Gastroesophageal sphincter (tissue), 4 donors: ENCODE results near the gene INCA1. TPM values are rescaled to one million over a fixed set of nuclear protein-coding genes. Genes with fewer than 3 reads are reported as not detected.

ENCODE experiments used
- ATAC-seq: fragments of 150-250 bp; one replicate; pipeline ENCODE4 v1.9.1; 2016; ENCODE audit warnings: mild to moderate bottlenecking, moderate library complexity
- H3K27ac ChIP-seq, 4 donors: fragments of 200-600 bp; sonication (generic) in 3 of 4; 1 replicate in 3 of 4; 2 replicates in 1 of 4; pipeline ENCODE4 v1.5.1; 2016 to 2019
- H3K27me3 ChIP-seq: fragments of 200-600 bp; sonication (generic); one replicate; pipeline ENCODE4 v1.5.1; 2019
- H3K36me3 ChIP-seq, 2 donors: fragments of 200-600 bp; sonication (generic); one replicate each; pipeline ENCODE4 v1.5.1; 2019; ENCODE audit warnings: control low read depth in 1 of 2
- H3K4me1 ChIP-seq, 3 donors: fragments of 200-600 bp; sonication (generic); 1 replicate in 2 of 3; 2 replicates in 1 of 3; pipeline ENCODE4 v1.5.1; 2016 to 2019; ENCODE audit warnings: control low read depth in 2 of 3
- H3K4me3 ChIP-seq, 2 donors: fragments of 200-600 bp; sonication (generic); one replicate each; pipeline ENCODE4 v1.5.1; 2019; ENCODE audit warnings: mild to moderate bottlenecking in 1 of 2, moderate library complexity in 1 of 2
- H3K9me3 ChIP-seq, 3 donors: fragments of 200-600 bp; sonication (generic); one replicate each; pipeline ENCODE4 v1.5.1; 2017 to 2019; ENCODE audit warnings: control low read depth in 2 of 3
- EP300 ChIP-seq: sonication (generic); formaldehyde crosslinking; IDR thresholded peaks from one replicate; pipeline ENCODE4 v1.6.1; 2017; ENCODE audit warnings: antibody characterized with exemption, mild to moderate bottlenecking
- POLR2A ChIP-seq, 2 donors: fragments of 450-650 bp; IDR thresholded peaks; one replicate each; pipeline ENCODE4 v1.6.1; 2017; ENCODE audit warnings: antibody characterized with exemption in 2 of 2, mild to moderate bottlenecking in 2 of 2, moderate library complexity in 1 of 2
- POLR2AphosphoS5 ChIP-seq: sonication (generic); formaldehyde crosslinking; IDR thresholded peaks from one replicate; pipeline ENCODE4 v1.6.1; 2017; ENCODE audit warnings: antibody characterized with exemption
- WGBS, 2 donors: methylation state at CpG; one replicate each; pipeline ENCODE4 v1.1.5; 2018; ENCODE audit warnings: low coverage in 1 of 2; 5-methylcytosine and 5-hydroxymethylcytosine counted together
- total RNA-seq, 4 donors: library from RNA; depleted of rRNA; stranded (reverse); fragments of >200 nt; gene quantifications; one replicate each; pipeline ENCODE4 v1.1.0, GENCODE V29; 2016
- TF ChIP-seq, protein P1 (sequence below), 4 experiments: fragments of 200-600 bp in 2 of 4; fragments of 450-650 bp in 2 of 4; sonication (generic) in 1 of 4; IDR thresholded peaks; one replicate each; pipeline ENCODE4 v1.5.1; 2017 to 2019; ENCODE audit warnings: antibody characterized with exemption in 4 of 4, mild to moderate bottlenecking in 2 of 4, moderate library complexity in 2 of 4

INCA1 gene
- total RNA-seq, 4 donors from 2014 or later, result 0.93 to 4.4 (median 3.8) TPM; not detected in 1

DNA sequence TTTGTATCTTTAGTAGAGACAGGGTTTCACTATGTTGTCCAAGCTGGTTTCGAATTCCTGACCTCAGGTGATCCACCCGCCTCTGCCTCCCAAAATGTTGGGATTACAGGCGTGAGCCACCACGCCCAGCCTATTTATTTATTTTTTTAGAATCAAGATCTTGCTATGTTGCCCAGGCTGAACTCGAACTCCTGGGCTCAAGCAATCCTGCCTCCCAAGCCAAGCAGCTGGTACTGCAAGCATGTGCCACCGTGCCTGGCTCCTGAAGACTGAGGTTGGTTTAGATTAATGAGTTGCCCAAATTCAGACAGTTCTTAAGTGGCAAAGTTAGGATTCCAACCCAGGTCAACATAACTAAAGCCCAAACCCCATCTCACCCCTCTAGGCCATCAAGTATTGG, 30.0 kb upstream of the INCA1 start:
- 83 to 91% methylated on average over 5 to 6 of the region's 6 CpGs for WGBS, 2 donors
- TF ChIP-seq EP300, result no peak
- no peak for TF ChIP-seq POLR2AphosphoS5
- TF ChIP-seq, protein P1, sequence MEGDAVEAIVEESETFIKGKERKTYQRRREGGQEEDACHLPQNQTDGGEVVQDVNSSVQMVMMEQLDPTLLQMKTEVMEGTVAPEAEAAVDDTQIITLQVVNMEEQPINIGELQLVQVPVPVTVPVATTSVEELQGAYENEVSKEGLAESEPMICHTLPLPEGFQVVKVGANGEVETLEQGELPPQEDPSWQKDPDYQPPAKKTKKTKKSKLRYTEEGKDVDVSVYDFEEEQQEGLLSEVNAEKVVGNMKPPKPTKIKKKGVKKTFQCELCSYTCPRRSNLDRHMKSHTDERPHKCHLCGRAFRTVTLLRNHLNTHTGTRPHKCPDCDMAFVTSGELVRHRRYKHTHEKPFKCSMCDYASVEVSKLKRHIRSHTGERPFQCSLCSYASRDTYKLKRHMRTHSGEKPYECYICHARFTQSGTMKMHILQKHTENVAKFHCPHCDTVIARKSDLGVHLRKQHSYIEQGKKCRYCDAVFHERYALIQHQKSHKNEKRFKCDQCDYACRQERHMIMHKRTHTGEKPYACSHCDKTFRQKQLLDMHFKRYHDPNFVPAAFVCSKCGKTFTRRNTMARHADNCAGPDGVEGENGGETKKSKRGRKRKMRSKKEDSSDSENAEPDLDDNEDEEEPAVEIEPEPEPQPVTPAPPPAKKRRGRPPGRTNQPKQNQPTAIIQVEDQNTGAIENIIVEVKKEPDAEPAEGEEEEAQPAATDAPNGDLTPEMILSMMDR (IDR thresholded peaks at IDR 0.05), result no peak
- TF ChIP-seq POLR2A (IDR thresholded peaks at IDR 0.05), result no peak
- no peak for ATAC-seq

DNA sequence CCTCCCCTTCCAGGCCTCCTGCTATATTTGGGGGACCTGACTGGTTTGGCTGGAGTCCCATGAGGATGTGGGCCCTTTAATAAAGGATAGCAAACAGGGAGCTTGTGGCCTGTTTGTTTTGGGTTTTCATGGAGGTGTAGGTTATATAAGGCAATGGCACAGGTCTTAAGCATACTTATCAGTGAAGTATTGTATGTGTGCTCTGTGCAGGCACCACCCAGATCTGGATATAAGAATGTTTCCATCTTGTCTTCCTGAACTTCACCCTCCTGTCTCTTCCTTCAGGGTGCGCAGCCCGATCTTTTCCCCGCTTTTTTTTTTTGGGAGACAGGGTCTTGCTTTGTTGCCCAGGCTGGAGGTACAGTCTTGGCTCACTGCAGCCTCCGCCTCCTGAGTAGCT, 27.3 kb upstream of the INCA1 start:
- Histone ChIP-seq H3K9me3 (no peaks in the 10 kb centered on the region), H3K36me3 (peaks cover 0 to 52% of the 10 kb centered on the region in 2 donors), H3K4me1 (peaks cover 0 to 4% (median 0%) of the 10 kb centered on the region in 3 donors), H3K27ac (no peak overlapping the region), H3K4me3 (no peak overlapping the region), H3K27me3 (no peaks in the 10 kb centered on the region)
- 88 to 100% methylated on average over 1 to 3 of the region's 4 CpGs for WGBS, 2 donors
- TF ChIP-seq, protein P1 (IDR thresholded peaks at IDR 0.05), result no peak
- TF ChIP-seq POLR2A (IDR thresholded peaks at IDR 0.05) (no peak), POLR2AphosphoS5 (no peak), EP300 (no peak)
- no peak for ATAC-seq

More for the DNA sequence above, 30.0 kb upstream of the INCA1 start:
- peaks cover 0 to 25% of the 10 kb centered on the region in 2 donors for H3K36me3 ChIP-seq
- no peaks in the 10 kb centered on the region for H3K9me3 ChIP-seq
- H3K27me3 ChIP-seq, result no peaks in the 10 kb centered on the region
- peaks cover 0 to 19% (median 0%) of the 10 kb centered on the region in 3 donors for H3K4me1 ChIP-seq
- H3K27ac ChIP-seq, result no peak overlapping the region
- H3K4me3 ChIP-seq, result no peak overlapping the region

DNA sequence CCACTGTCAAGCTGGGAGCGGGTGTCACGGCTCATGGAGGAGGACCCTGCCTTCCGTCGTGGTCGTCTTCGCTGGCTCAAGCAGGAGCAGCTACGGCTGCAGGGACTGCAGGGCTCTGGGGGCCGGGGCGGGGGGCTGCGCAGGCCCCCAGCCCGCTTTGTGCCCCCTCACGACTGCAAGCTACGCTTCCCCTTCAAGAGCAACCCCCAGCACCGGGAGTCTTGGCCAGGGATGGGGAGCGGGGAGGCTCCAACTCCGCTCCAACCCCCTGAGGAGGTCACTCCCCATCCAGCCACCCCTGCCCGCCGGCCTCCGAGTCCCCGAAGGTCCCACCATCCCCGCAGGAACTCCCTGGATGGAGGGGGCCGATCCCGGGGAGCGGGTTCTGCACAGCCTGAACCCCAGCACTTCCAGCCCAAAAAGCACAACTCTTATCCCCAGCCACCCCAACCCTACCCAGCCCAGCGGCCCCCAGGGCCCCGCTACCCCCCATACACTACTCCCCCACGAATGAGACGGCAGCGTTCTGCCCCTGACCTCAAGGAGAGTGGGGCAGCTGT, 26.3 kb upstream of the INCA1 start:
- no peaks in the 10 kb centered on the region for H3K27me3 ChIP-seq
- ATAC-seq, result no peak
- TF ChIP-seq POLR2AphosphoS5 (no peak), EP300 (no peak), POLR2A (IDR thresholded peaks at IDR 0.05) (no peak)
- TF ChIP-seq, protein P1 (IDR thresholded peaks at IDR 0.05), result no peak
- no peaks in the 10 kb centered on the region for H3K9me3 ChIP-seq
- 90% methylated on average over 2 of the region's 29 CpGs; no CpG with 5 or more reads in 1 of the 2 donors for WGBS, 2 donors
- H3K36me3 ChIP-seq, result peaks cover 0 to 62% of the 10 kb centered on the region in 2 donors
- peaks cover 0 to 4% (median 0%) of the 10 kb centered on the region in 3 donors for H3K4me1 ChIP-seq
- H3K4me3 ChIP-seq, result no peak overlapping the region
- H3K27ac ChIP-seq, result no peak overlapping the region

DNA sequence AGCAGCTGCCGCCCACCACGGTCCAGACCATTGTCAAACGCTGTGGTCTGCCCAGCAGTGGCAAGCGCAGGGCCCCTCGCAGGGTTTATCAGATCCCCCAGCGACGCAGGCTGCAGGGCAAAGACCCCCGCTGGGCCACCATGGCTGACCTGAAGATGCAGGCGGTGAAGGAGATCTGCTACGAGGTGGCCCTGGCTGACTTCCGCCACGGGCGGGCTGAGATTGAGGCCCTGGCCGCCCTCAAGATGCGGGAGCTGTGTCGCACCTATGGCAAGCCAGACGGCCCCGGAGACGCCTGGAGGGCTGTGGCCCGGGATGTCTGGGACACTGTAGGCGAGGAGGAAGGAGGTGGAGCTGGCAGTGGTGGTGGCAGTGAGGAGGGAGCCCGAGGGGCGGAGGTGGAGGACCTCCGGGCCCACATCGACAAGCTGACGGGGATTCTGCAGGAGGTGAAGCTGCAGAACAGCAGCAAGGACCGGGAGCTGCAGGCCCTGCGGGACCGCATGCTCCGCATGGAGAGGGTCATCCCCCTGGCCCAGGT, 24.9 kb upstream of the INCA1 start:
- no peak for ATAC-seq
- Histone ChIP-seq H3K4me3 (no peak overlapping the region), H3K9me3 (no peaks in the 10 kb centered on the region), H3K4me1 (peaks cover 0 to 4% (median 0%) of the 10 kb centered on the region in 3 donors), H3K27me3 (no peaks in the 10 kb centered on the region), H3K27ac (no peak overlapping the region), H3K36me3 (peaks cover 0 to 76% of the 10 kb centered on the region in 2 donors)
- TF ChIP-seq, protein P1 (IDR thresholded peaks at IDR 0.05), result no peak
- TF ChIP-seq POLR2A (IDR thresholded peaks at IDR 0.05) (no peak), POLR2AphosphoS5 (no peak), EP300 (no peak)
- 94 to 100% methylated on average over 1 to 4 of the region's 30 CpGs for WGBS, 2 donors

DNA sequence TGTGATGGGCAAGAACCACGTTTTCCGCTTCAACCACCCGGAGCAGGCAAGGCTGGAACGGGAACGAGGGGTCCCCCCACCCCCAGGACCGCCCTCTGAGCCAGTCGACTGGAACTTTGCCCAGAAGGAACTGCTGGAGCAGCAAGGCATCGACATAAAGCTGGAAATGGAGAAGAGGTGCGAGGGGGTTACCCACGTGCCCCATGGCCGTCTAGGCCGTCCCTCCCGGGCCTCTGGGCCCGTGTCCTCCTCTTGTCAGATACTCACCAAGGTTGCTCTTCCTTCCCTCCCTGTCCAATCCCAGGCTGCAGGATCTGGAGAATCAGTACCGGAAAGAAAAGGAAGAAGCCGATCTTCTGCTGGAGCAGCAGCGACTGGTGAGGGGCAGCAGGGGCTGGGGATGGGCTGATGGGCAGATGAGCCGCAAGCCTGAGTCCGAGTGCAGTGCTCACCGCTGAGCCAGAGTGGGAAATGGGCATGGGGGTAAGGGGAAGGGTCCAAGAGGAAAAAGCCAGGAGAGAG, 23.2 kb upstream of the INCA1 start:
- H3K27ac ChIP-seq, result no peak overlapping the region
- no peaks in the 10 kb centered on the region for H3K4me1 ChIP-seq
- TF ChIP-seq POLR2A (IDR thresholded peaks at IDR 0.05) (no peak), POLR2AphosphoS5 (no peak)
- 75 to 93% methylated on average over 5 to 6 of the region's 20 CpGs for WGBS, 2 donors
- ATAC-seq, result no peak
- H3K9me3 ChIP-seq, result no peaks in the 10 kb centered on the region
- H3K36me3 ChIP-seq, result peaks cover 0 to 93% of the 10 kb centered on the region in 2 donors
- H3K27me3 ChIP-seq, result no peaks in the 10 kb centered on the region
- no peak overlapping the region for H3K4me3 ChIP-seq
